ENCODE measurements around the gene CUX1.
A peak's percentile ranks its signal among the peaks of the same experiment; 100 is the strongest.

The CUX1 gene

GRCh38 chr7:101947899-101948298 lies 130.5 kb downstream of the CUX1 start:
- H3K36me3 Mint-ChIP-seq (ENCODE audit: low read depth) = peaks cover 27% of the 10 kb centered on the region
- H3K9me3 Mint-ChIP-seq = no peaks in the 10 kb centered on the region
- TF ChIP-seq CTCF (IDR thresholded peaks at IDR 0.05) = no peak
- no peaks in the 10 kb centered on the region for H3K27me3 Mint-ChIP-seq (ENCODE audit: low read depth, poor library complexity)
- DNase-seq = no peak
- peaks cover 62% of the 10 kb centered on the region for H3K4me1 Mint-ChIP-seq
- H3K4me3 Mint-ChIP-seq = no peak overlapping the region
- H3K27ac Mint-ChIP-seq = peak overlapping the region; percentile 57

DNA sequence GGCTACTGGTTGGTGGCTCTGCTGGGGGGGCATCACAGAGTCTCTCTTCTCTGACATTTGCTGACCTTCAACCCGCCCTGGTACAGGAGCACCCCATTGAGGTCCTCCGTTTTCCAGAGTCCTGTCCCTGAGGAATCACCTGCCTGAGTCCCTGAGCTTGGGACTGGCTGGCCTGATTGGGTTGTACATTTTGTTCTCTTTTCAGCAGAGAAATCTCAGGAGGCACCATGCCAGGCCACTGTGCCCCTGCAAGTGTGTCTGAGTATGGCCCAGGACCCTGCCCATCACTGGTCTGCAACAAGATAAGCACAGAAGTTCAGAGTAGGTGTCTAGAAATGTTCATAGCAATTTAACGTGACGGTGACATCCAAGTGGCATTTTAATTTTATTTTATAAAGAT lies 131.2 kb downstream of the CUX1 start:
- TF ChIP-seq CTCF (IDR thresholded peaks at IDR 0.05) = no peak
- no peaks in the 10 kb centered on the region for H3K9me3 Mint-ChIP-seq
- no peaks in the 10 kb centered on the region for H3K27me3 Mint-ChIP-seq (ENCODE audit: low read depth, poor library complexity)
- no peak for DNase-seq
- H3K27ac Mint-ChIP-seq = no peak overlapping the region
- peaks cover 34% of the 10 kb centered on the region for H3K36me3 Mint-ChIP-seq (ENCODE audit: low read depth)
- peaks cover 62% of the 10 kb centered on the region for H3K4me1 Mint-ChIP-seq
- H3K4me3 Mint-ChIP-seq = no peak overlapping the region

GRCh38 chr7:101950450-101951119 lies 133.2 kb downstream of the CUX1 start:
- Mint-ChIP-seq H3K9me3 (no peaks in the 10 kb centered on the region), H3K4me1 (peaks cover 59% of the 10 kb centered on the region), H3K4me3 (no peak overlapping the region)

DNA sequence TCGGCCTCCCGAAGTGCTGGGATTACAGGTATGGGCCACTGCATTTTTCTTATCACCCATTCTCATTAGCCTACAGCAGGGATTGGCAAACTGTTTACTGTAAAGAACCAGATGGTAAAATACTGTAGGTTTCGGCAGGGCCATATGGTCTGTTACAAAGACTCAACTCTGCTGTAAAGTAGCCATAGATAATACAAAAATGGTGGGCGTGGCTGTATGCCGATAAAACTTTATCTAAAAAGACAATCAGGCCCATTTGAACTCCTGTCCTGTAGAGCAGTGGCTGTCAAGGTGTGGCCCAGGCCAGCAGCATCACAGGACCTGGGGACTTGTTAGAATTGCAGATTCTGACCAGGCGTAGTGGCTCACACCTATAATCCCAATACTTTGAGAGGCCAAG lies 134.3 kb downstream of the CUX1 start:
- Mint-ChIP-seq H3K4me1 (peaks cover 57% of the 10 kb centered on the region), H3K27me3 (ENCODE audit: low read depth, poor library complexity) (no peaks in the 10 kb centered on the region), H3K36me3 (ENCODE audit: low read depth) (peaks cover 33% of the 10 kb centered on the region), H3K4me3 (no peak overlapping the region), H3K27ac (no peak overlapping the region), H3K9me3 (no peaks in the 10 kb centered on the region)
- no peak for DNase-seq
- TF ChIP-seq CTCF (IDR thresholded peaks at IDR 0.05) = no peak

More at GRCh38 chr7:101950450-101951119, 133.2 kb downstream of the CUX1 start:
- peaks cover 40% of the 10 kb centered on the region for H3K36me3 Mint-ChIP-seq (ENCODE audit: low read depth)
- DNase-seq = no peak
- TF ChIP-seq CTCF (IDR thresholded peaks at IDR 0.05) = no peak
- no peaks in the 10 kb centered on the region for H3K27me3 Mint-ChIP-seq (ENCODE audit: low read depth, poor library complexity)
- H3K27ac Mint-ChIP-seq = no peak overlapping the region

- Mint-ChIP-seq H3K9me3 (no peaks in the 10 kb centered on the region), H3K4me1 (peaks cover 53% of the 10 kb centered on the region), H3K27ac (peak overlapping the region; percentile 81), H3K27me3 (ENCODE audit: low read depth, poor library complexity) (no peaks in the 10 kb centered on the region), H3K4me3 (no peak overlapping the region), H3K36me3 (ENCODE audit: low read depth) (peaks cover 31% of the 10 kb centered on the region)
- DNase-seq = no peak
- TF ChIP-seq CTCF (IDR thresholded peaks at IDR 0.05) = no peak
Observed at GRCh38 chr7:101952355-101953247, 135.2 kb downstream of the CUX1 start.
